ENCODE measurements around the gene AEBP2.
"Not testable (repeated sequence)": the region's sequence is repeated elsewhere in the genome, so short reads cannot be mapped to it uniquely, and the experiment has no call there.

The AEBP2 gene

DNA sequence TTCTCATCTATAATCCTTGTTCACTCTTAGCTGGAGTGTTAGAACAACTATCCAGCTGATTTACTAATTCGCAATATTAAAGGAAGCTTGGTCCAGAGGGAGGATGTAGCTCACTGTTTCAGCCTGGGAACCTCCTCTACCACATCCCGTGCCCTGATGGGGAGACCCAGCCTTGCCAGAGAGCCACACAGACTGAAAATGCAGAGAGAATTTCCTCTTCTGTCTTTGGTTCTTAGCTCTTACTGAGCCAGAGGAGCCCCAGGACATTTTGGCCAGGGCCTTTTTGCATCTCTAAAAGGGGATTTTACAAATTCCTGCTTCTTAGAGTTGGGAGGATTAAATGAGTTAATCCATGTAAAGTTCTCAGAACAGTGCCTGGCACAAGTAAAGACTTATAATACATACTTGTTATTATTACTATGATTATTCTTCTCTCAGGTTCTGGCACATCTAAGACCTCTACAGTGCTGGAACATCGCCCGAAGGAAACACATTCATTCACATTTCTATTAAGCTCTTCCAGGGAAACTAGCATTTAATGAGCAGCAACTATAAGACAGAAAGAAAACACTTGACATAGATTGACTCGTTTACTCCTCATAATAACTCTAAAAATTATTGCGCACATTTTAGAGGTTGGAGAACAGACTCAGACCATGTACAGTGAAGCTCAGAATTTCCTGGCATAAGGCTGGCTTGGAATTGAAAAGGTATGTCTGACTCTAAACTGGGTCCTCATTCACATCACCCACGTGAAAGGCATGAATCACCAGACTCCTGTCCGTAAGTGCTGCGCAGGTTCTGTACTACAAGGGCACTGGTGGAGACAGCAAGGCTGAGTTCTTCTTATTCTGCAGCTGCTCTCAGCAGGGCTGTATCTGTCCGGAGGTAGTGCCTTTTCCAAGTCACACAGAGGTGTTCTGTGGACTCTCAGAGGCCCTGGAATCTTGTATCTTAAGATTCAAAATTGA is 27.8 kb upstream of the AEBP2 start:
- in situ Hi-C loops (cut with HindIII; ENCODE audit: low sequenced_read_pairs) = no loop called here
- no peak overlapping the region for H3K4me3 ChIP-seq (ENCODE audit: low read depth, low read length)
- TF ChIP-seq, protein P1, sequence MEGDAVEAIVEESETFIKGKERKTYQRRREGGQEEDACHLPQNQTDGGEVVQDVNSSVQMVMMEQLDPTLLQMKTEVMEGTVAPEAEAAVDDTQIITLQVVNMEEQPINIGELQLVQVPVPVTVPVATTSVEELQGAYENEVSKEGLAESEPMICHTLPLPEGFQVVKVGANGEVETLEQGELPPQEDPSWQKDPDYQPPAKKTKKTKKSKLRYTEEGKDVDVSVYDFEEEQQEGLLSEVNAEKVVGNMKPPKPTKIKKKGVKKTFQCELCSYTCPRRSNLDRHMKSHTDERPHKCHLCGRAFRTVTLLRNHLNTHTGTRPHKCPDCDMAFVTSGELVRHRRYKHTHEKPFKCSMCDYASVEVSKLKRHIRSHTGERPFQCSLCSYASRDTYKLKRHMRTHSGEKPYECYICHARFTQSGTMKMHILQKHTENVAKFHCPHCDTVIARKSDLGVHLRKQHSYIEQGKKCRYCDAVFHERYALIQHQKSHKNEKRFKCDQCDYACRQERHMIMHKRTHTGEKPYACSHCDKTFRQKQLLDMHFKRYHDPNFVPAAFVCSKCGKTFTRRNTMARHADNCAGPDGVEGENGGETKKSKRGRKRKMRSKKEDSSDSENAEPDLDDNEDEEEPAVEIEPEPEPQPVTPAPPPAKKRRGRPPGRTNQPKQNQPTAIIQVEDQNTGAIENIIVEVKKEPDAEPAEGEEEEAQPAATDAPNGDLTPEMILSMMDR (IDR thresholded peaks at IDR 0.05; ENCODE audit: low read depth, low read length) = no peak
- DNase-seq (ENCODE audit: low read depth, low spot score) = no peak

DNA sequence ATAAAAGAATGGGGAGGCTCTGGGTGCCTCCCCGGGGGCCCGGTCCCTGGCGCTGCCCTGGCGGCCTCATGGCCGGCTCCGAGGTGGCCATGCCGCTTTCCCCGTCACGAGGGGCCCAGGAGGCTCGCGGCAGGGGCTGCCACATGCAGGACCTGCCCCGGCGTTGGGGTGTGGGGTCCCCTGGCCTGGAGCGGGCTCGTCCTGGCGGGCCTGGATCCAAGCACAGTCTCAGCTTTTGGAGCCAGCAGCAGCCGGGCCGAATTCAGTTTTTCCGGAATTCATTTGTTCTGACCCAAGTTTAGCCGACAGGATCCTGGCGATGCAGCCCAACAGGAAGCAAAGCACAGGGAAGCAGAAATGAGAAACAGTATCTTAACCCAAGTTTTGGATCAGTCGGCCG is 26.4 kb upstream of the AEBP2 start:
- H3K4me3 ChIP-seq (ENCODE audit: low read depth, low read length) = no peak overlapping the region
- in situ Hi-C loops (cut with HindIII; ENCODE audit: low sequenced_read_pairs) = no loop called here
- TF ChIP-seq, protein P1 (IDR thresholded peaks at IDR 0.05; ENCODE audit: low read depth, low read length) = no peak
- DNase-seq (ENCODE audit: low read depth, low spot score) = no peak

DNA sequence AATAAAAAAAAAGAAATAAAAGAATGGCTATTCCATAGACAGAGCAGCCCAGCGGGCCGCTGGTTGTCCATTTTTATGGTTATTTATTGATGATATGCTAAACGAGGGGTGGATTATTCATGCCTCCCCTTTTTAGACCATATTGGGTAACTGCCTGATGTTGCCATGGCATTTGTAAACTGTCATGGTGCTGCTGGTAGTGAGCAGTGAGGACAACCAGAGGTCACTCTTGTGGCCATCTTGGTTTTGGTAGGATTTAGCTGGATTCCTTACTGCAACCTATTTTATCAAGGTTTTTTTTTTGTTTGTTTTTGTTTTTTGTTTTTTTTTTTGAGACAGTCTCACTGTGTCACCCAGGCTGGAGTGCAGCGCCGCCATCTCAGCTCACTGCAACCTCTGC is 25.7 kb upstream of the AEBP2 start:
- DNase-seq (ENCODE audit: low read depth, low spot score); in situ Hi-C loops (cut with HindIII; ENCODE audit: low sequenced_read_pairs); H3K4me3 ChIP-seq (ENCODE audit: low read depth, low read length): not testable (repeated sequence)

DNA sequence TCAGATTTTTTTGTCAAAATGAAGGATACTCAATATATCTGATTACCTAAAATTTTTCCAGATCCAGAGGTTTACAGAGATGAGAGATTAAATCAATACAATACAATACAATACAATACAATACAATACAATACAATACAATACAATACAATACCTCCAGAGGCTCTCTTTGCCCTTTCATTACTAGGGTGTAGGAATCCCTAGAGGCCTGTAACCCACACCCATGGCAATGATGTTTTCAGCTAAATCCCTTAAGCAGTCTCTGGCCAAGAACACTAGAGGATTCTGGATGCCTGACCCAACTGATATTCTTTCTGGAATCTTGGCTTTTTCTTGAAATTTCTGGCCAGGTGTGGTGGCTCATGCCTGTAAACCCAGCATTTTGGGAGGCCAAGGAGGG is 23.7 kb upstream of the AEBP2 start:
- no peak for DNase-seq (ENCODE audit: low read depth, low spot score)

DNA sequence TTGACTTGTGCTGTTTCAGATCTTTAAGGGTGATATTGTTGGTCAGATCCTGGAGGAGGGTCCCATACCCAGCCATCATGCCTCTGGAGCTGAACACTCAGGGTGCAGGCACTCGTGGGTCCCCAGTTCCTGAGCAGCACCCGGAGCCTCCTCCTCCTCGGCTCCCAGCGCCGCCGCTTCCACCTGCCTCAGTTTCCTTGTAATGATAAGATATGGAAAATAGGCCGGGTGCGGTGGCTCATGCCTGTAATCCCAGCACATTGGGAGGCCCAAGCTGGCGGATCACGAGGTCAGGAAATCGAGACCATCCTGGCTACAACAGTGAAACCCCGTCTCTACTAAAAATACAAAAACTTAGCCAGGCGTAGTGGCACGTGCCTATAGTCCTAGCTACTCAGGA is 20.2 kb upstream of the AEBP2 start:
- in situ Hi-C loops (cut with HindIII; ENCODE audit: low sequenced_read_pairs) = no loop called here
- TF ChIP-seq, protein P1 (IDR thresholded peaks at IDR 0.05; ENCODE audit: low read depth, low read length) = no peak
- no peak overlapping the region for H3K4me3 ChIP-seq (ENCODE audit: low read depth, low read length)
- DNase-seq (ENCODE audit: low read depth, low spot score) = no peak

More for the DNA sequence above, 23.7 kb upstream of the AEBP2 start:
- TF ChIP-seq, protein P1 (IDR thresholded peaks at IDR 0.05; ENCODE audit: low read depth, low read length) = no peak
- in situ Hi-C loops (cut with HindIII; ENCODE audit: low sequenced_read_pairs) = no loop called here
- H3K4me3 ChIP-seq (ENCODE audit: low read depth, low read length) = no peak overlapping the region

DNA sequence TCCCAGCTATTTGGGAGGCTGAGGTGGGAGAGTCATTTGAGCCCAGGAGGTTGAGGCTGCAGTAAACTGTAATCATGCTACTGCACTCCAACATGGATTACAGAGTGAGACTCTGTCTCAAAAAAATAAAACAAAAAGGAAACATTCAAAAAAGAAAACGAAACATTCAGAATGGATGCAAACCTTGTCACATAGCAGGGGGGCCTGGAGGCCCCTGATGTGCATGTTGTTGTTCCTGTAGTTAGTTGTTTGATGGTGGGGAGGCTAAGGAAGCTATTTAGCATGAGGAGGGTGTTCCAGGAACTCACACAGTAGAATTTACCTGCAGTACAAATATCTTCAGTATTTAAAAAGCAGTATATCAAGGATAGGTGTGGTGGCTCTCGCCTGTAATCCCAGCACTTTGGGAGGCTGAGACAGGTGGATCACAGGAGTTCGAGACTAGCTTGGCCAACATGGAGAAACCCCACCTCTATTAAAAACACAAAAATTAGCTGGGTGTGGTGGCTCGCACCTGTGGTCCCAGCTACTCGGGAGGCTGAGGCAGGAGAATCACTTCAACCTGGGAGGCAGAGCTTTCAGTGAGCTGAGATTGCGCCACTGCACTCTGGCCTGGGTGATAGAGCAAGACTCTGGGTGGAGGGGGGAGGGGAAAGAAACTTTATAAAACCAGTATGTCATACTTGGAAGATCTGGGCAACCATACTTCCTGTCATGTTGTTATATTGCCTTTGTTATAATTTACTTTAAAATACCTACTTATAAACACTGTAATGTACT is 17.6 kb upstream of the AEBP2 start:
- H3K4me3 ChIP-seq (ENCODE audit: low read depth, low read length) = no peak overlapping the region
- in situ Hi-C loops (cut with HindIII; ENCODE audit: low sequenced_read_pairs) = no loop called here
- TF ChIP-seq, protein P1 (IDR thresholded peaks at IDR 0.05; ENCODE audit: low read depth, low read length) = no peak
- no peak for DNase-seq (ENCODE audit: low read depth, low spot score)
